Body of pancreas (tissue), 4 donors: ENCODE results near the gene RAB26.

Experiments used
- POLR2A ChIP-seq, 3 donors: fragments of 450-650 bp; IDR thresholded peaks; one replicate each; pipeline ENCODE4 v1.6.1; 2016; ENCODE audit warnings: antibody characterized with exemption in 3 of 3, mild to moderate bottlenecking in 2 of 3
- TF ChIP-seq, protein P1 (sequence below), 7 experiments: fragments of 450-650 bp in 4 of 7; fragments of 200-600 bp in 3 of 7; sonication (generic) in 3 of 7; IDR thresholded peaks; one replicate each; pipeline ENCODE4 v1.5.1; 2016 to 2019; ENCODE audit warnings: antibody characterized with exemption in 7 of 7

DNA sequence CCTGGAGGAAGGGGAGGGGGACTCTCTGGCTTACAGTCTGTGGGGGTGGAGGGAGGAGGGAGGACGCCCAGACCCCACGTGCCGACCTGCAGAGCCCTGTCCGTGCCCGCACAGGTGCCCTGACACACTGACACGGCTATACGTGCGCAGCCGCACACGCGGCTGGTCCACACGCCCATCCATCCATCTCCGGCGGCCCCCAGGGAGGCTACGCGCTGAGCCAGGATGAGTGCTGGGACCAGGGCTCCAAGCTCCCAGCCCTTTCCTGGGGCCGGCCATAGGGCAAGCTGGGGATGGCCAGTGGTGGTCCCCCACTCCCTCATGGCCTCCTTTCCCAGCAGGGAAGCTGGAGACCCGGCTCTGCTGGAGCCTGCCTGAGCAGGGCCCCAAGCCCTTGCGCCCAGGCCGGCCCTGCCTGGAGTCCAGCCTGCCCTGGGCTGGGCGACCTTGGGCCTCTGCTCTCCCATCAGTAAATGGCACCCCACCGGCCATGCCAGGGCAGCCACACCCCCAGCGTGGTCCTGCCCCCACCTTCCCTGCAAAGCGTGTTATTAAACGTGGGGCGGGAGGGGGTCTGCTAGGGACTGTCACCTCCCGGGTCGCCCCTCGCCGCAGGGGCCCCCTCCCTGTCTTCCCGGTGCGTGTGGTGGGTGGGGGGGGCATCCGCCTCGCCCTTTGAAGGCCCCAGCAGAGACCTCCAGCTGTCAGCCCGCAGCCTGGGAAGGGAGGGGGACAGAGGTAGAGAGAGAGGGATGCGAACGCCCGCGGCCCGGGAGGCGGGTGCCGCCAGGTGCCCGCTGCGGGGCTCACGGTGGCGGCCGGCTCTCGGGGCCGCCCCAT lies 47.1 kb downstream of the RAB26 start:
- TF ChIP-seq, protein P1, sequence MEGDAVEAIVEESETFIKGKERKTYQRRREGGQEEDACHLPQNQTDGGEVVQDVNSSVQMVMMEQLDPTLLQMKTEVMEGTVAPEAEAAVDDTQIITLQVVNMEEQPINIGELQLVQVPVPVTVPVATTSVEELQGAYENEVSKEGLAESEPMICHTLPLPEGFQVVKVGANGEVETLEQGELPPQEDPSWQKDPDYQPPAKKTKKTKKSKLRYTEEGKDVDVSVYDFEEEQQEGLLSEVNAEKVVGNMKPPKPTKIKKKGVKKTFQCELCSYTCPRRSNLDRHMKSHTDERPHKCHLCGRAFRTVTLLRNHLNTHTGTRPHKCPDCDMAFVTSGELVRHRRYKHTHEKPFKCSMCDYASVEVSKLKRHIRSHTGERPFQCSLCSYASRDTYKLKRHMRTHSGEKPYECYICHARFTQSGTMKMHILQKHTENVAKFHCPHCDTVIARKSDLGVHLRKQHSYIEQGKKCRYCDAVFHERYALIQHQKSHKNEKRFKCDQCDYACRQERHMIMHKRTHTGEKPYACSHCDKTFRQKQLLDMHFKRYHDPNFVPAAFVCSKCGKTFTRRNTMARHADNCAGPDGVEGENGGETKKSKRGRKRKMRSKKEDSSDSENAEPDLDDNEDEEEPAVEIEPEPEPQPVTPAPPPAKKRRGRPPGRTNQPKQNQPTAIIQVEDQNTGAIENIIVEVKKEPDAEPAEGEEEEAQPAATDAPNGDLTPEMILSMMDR (IDR thresholded peaks at IDR 0.05) = no peak
- TF ChIP-seq POLR2A (IDR thresholded peaks at IDR 0.05) = no peak
